Measurements from ENCODE around the gene MED12.
A peak's percentile ranks its signal among the peaks of the same experiment; 100 is the strongest.

Gene MED12

DNA sequence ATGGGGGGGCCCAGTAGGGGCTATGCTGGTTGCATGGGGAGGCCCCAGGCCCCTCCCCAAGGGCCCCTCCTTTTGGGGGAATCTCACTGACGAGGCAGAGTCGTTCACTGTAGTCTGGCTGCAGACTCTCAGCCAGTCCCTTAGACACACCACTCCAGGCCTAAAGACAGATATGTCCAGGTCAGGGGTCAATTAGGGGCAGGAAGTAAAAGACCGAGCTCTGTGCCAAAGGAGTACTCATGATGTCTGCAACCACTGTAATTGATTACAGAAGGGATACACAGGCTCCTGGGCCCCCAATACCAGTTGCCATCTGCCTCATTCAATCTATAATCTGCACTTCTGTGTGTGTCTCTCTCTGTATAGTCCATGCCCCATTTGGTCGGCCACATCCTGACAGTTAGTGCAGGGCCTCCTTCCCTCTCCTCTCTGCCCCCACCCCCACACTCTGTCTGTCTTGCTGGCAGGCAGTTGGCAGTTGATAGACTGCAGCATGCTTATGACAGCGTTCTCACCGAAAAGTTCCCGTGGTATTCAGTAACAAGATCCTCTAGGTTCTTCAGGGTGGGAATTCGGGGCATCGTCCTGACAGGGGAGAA is 10.5 kb upstream of the MED12 start:
- DNase-seq: no peak

DNA sequence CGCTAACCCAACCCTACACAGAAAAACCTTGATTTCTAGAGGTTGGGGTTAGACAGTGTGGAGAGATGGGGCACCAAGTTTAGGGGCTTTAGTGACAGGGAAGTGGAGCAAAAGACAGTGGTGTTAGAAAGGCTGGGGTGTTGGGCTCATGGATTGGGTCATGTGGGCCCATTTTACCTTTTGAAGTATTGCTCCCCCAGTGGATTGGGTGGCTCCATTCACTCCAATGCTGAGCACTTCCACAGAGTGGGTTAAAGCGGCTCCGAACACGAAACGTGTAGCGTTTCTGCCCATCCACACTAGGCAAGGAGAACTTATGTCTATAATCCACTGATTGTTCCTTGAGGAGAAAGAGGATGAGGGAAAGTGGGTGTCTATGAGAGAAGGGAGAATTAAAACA is 9.3 kb upstream of the MED12 start:
- no peak for DNase-seq

DNA sequence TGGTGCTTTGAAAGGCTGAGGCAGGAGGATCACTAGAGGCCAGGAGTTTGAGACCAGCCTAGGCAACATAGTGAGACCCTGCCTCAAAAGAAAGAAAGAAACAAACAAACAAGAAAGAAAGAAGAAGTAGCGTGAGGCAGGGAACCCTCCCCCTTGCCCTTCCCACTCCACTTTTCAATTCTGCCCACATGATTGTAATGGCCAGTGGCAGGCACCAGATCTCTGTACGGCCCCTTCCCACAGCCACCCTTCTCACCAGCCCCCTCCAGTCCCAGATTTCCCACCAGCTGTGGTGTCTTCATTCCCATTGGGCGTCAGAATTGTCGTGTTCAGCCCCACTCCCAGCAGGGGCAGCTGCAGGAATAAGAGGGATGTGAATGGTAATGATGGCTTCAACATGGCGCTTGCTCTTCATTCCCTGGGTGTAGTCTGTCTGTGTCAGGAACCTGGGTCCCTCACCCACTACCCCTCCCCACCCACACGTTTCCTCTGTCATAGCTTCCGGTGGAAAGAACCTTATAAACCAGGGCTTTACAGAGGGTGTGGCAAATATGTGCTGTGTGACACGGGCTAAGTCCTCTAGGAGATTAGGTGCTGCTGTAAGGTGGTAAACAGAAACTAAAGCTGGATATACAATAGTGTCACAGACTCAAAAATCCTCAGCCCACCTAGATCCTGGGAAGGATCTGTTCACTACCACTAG is 7.1 kb upstream of the MED12 start, which contains the start of gene IL2RG:
Gene IL2RG (minus strand): TSS at position 437 of the 703 bp plus-strand sequence. CDS start 38 bp downstream, at position 399.
- DNase-seq: peak; percentile 77

DNA sequence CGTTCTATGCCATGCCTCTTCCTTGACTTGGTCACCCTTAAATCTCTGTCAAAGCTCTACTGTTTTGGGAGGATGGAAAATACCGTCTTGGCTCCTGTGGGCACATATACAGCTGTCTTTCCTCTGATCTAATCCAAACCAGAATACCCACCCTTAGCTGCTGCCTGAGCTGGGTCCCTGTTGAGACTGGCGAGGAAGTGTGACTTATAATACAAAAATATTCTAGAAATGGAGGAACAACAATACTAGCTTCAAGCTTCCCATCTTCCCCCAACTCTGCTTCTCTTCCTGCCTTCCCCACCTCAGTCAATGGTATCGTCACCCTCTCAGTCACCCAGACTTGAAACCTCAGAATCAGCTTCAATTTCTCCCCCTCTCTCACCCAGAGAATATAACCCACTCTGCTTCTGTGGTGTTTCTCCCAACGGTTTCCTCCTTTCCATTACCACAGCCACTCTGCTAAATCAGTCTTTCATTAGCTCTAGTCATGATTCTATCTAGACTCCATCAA is 6.4 kb upstream of the MED12 start:
- DNase-seq: no peak

DNA sequence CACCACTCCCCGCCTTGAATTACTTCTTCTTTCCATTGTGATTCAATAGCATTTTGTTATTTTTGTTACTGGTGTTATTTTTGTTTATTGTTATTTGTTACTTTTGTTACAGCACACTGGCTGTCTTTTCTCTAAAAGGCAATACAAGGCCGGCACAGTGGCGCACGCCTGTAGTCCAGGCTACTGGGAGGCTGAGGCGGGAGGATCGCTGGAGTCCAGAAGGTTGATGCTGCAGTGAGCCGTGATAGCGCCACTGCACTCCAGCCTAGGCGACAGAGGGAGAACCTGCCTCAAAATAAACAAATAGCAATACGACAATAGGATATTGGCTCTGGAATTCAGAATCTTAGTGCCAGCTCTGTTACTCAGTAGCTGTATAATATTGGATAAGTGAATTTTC is 1.0 kb upstream of the MED12 start:
- no peak for DNase-seq

DNA sequence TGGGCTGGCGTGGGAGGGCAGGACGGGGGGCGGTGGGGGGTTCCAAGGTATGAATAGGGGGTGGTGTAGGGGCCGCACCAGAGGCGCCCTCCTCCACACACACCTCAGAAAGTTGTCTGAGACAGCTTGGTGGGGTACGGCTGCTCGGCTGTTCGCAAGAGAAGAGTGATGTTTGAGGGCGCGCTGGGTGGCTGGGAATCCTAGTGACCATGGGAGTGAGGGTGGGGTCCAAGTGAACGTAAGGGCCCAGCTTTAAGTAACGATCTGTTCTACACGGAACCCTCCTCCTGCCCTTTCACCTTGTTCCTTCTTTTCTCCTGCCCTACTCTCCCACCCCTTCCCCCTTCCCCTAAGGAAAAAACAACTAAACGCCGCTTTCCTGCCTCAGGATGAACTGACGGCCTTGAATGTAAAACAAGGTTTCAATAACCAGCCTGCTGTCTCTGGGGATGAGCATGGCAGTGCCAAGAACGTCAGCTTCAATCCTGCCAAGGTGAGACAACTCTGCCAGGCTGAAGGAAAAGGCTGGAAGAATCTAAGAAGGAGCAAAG is 664 bp downstream of the MED12 start:
- DNase-seq: no peak

DNA sequence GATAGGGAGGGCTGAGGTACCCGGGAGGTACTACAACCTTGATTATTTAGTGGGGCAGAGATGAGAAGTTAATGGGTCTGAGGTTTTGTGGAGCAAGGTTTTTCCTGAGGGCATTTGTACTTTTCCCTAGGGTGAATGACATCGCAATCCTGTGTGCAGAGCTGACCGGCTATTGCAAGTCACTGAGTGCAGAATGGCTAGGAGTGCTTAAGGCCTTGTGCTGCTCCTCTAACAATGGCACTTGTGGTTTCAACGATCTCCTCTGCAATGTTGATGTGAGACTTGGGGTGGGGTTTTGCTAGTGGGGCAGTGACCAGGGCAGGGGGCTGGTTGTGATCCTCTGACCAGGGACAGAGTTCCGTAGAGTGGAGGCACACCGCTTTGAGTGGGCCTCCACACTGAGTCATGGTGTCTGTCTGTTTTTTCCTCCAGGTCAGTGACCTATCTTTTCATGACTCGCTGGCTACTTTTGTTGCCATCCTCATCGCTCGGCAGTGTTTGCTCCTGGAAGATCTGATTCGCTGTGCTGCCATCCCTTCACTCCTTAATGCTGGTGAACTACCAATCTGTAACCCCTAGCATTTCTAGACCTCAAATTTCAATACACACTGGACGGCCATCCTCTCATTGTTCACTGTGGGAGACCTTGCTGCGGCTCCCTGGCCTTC is 9.9 kb downstream of the MED12 start:
- no peak for DNase-seq

DNA sequence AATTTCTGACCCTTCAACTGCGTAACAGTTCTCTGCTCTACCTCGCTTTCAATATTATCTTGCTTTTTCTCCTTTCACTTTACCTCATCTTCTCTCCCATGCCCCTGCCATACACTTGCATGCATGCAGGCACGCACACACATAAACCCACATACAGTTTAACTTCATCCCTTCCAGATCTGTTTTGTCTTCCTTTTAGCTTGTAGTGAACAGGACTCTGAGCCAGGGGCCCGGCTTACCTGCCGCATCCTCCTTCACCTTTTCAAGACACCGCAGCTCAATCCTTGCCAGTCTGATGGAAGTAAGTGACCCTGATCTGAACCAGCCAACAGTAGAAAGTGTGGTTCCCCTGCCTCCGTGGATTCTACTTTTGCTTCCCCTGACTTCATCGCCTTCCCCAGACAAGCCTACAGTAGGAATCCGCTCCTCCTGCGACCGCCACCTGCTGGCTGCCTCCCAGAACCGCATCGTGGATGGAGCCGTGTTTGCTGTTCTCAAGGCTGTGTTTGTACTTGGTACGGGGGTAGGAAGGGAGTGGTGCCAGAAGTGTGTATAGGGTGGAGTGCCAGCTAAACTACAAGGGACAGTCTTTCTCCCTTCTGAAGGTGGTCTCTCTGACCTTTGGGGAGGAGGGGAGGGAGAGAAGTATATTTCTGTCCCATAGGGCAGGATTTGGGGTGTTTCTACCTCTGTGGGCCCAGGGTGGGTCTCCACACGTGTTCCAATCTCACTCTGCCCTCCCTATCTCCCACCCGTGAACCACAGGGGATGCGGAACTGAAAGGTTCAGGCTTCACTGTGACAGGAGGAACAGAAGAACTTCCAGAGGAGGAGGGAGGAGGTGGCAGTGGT is 10.7 kb downstream of the MED12 start:
- peak; percentile 60 for DNase-seq

DNA sequence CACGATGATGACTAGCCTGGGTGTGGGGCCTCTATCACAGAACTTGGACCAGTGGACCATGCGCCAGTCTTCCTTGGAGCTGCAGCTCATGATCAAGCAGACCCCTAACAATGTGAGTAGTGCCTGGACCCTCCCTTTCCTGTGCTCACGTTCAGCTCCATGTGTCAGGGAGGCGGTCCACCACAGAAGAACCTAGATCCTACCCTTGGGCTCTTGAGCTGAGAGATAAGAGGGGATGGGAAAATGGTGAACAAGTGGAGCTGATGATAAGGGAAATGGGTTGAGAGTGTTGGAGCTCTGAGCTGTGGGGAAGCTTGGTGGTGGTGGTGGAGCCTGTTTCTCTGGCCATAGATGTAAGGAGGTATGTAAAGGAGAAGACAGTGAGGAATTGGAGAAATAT is 13.1 kb downstream of the MED12 start:
- no peak for DNase-seq

DNA sequence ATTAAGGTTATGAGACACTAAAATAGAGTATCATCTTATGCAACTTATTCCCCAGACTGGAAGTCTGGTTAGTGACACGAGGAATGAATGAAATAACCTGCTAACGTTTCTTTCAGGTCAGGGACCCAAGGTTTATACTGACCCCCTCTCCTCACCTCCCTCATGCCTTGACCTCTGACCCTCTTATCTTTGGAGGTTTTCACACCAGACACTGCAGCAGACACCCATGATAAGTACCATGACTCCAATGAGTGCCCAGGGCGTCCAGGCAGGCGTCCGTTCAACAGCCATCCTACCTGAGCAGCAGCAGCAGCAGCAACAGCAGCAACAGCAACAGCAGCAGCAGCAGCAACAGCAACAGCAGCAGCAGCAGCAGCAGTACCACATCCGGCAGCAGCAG is 22.0 kb downstream of the MED12 start:
- no peak for DNase-seq

DNA sequence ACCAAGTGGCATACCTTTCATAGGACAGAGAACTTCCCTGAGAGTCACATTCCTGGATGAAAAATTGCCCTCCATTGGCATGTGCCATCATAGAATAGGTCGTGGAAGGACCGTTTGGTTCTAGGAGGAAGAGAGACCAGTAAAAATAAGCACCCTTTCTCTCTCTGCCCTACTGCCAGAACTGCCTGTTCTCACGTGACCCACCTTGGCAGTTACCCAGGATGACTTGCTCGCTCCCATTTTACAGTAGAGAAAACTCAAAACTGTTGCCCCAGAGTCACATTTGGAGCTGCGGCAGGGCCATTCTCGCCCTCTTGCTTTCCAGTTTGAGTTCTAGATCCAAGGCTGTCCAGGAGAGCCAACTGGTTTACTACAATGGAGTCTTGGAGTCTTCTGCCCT is 25.1 kb downstream of the MED12 start:
- DNase-seq: no peak

DNA sequence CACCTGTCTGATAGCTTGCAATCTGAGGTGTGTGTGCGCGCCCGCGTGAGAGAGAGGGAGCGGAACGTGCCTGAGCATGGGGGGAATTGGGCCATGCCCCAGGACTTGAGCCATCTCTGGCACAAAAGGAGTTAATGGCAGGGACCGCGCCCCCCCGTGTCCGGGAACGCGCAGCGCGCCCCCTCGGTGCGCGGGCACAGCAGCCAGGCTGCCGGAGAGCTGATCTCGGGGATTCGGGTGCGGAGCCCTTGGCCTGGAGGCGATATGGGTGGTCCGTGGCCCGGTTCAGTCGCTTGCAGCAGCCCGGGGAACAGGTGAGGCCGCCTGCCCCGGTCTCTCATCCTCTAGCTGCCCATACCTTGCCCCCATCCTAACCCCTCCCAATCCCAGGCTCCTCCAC is 26.3 kb downstream of the MED12 start, which contains the start of gene NLGN3:
Gene NLGN3 (plus strand): TSS at position 191 of the 400 bp plus-strand sequence. CDS start 2,909 bp downstream, outside the sequence.
- no peak for DNase-seq

DNA sequence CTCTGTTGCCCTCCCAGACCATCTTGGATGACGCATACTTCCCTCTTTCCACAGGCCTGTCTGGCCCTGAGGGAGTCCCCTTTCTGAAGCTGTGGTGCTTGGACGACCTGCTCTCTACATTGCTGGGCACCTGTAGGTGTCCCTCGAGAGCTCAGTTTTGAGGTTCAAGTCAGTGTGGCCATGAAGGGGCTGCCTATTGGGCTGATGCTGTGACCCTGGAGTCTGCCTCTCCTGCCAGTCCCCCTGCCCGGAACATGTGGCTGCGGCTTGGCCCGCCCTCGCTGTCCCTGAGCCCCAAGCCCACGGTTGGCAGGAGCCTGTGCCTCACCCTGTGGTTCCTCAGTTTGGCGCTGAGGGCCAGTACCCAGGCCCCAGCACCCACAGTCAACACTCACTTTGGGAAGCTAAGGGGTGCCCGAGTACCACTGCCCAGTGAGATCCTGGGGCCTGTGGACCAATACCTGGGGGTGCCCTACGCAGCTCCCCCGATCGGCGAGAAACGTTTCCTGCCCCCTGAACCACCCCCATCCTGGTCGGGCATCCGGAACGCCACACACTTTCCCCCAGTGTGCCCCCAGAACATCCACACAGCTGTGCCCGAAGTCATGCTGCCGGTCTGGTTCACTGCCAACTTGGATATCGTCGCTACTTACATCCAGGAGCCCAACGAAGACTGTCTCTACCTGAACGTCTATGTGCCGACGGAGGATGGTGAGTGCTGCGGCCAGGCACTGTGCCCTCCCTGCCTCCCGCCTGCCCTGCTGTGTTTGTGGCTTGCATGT is 29.3 kb downstream of the MED12 start:
- DNase-seq: peak; percentile 10

DNA sequence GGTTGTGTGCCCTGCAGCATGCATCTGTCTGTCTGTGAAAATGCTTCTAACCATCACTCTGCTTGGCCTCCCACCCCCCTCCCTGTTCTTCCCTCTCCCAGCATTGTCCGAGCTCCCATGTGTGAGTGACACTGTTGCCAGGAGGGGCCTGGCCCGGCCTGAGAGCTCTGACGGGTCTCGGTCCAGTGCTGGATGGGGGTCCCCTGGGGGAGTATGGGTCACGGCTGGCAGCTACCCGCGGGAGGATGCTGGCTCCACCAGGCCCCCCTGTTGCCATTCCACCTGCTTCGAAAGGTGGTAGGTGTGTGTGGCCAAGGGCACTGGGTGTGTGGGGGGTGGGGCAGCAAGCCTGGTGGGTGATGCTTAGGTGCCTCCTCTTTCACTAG is 29.9 kb downstream of the MED12 start:
- DNase-seq: no peak

DNA sequence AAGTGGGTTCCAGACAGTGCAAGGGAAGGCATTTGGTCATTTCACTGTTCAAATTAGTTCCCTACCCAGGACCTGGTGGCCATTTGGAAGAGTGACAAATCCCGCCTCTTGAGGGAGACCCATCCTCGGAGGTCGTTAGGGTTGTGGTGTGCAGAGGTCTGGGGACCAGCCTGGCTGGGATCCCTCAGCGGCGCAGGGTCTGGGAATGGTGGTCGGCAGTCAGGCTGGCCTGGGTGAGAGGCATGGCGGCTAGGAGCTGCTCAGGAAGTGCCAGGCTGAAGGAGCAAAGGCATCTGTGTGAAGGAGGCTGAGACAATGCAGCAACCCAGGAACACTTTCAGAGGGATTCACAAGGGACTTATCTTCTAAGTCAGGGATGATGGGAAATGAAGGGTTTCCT is 33.0 kb downstream of the MED12 start:
- DNase-seq: no peak

DNA sequence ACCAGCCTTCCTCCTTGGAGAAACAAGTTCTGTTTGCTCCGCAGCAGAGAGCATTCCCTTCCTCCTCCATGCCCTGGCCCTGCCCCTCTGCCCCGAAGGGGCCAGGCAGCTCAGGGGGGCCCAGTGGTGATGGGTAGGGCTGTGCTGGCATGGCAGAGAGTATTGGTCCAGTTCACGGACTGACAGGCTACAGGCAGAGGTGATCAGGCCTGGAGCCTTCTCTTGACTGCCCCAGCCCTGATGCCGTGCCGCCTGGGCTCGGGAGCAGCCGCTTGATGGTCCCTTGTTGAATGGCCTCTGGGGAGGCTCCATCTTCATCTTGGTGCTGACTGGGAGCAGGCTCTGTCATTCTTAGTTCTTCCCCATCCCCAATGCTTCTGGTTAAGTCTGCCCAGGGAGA is 35.8 kb downstream of the MED12 start:
- no peak for DNase-seq

DNA sequence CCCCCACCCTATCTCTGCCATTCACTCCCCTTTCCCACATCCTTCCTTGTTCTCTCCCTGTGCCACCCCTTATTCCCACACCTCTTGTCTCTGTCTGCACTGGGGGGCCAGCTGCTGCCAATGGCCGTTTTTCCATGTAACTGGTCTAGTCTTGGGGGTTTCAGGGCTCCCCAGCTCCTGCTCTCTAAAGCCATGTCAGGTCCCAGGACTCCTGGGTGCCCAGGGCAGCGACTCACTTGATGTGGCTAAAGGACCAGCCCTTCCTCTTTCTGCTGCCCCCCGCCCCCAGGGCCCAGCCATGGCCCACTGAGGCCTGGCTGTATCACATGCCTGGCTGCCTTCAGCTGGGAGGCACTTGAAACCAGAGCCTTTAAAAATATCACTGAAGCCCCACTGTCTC is 36.2 kb downstream of the MED12 start:
- DNase-seq: no peak

DNA sequence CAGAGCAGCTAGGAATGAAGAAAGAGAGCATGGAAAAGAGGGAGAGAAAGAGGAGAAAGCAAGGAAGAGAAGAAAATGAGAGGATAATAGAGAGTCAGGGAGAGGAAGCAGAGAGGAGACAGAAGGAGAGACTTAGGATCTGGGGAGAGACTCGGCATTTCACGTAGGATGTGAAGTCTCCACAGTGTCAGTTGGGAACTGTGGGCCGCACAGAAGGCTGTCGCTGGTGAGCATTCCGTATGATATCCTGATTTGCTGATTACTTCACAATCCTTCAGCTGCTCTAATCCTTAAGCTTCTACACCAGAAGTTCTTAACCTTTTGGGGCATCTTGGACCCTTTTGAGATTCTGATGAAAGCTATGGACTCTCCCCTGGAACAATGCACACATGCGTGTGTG is 40.2 kb downstream of the MED12 start:
- no peak for DNase-seq

DNA sequence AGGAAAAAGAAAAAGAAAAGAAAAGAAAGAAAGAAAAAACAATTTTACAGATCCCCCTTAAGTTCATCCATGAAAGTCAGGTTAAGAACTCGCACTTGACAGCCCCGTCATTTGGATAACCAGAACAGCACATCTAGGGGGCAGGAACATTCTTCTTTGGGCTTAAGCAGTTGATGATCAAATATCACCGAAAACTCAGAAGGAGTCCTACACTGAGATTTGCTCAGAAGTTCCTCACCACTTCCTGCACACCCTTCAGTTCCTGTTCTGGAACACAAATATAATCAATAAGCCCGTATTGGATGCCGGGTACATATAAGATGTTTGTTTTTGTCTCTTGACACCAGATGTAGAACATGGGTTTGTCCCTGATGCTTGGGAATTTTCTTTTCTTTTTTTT is 40.9 kb downstream of the MED12 start:
- DNase-seq: no peak

DNA sequence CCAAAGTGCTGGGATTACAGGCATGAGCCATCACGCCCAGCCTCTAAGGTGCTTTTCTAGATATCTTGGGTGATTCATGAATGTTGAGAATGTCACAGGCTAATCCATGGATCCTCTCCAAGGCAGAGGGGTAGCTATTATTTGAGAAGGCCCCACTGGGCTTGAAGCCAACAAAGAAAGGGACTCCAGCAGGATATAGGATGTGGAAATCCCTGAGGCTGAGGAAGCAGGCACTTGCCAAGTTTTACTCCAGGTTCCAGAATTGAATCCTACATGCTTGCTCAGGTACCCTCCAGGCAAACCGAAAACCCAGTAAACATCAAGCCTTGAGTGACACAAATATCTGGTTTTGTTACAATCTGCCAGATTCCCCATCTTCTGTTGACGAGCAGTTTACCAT is 42.1 kb downstream of the MED12 start:
- DNase-seq: no peak

DNA sequence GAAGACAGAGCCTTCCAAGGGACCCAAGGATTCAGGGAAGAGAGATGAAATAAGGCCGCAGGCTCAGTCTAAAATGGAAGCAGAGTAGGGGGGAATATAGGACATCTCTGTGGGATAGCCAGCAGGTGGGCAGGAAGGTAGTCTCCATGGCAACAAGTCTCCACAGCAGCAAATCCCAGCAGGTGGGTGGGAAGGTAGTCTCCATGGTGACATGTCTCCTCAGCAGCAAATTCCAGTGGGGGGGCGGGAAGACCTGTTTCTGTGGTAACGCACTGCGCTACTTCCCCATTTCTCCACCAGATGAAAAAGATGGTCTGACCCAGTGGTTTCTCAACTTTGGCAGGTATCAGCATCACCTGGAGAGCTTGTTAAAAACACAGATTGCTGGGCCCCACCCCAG is 44.6 kb downstream of the MED12 start:
- DNase-seq: no peak

DNA sequence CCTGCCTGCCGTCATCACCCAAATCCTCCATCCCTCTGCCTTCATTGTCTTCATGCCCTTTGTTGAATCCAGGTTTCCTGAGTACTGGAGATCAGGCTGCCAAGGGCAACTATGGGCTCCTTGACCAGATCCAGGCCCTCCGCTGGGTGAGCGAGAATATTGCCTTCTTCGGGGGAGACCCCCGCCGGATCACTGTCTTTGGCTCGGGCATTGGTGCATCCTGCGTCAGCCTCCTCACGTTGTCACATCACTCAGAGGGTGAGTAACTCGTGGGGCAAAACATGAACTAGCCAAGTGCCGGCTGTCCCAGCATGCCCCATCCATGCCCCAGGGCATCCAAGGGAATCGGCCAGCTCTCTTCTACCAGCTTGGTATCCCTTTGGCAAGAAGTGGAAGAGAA is 45.7 kb downstream of the MED12 start:
- DNase-seq: no peak

All from inflammatory macrophage treated with lipopolysaccharide for 4 hours (primary cell).